Measurements from ENCODE around the gene TGFBR1.

The TGFBR1 gene

DNA sequence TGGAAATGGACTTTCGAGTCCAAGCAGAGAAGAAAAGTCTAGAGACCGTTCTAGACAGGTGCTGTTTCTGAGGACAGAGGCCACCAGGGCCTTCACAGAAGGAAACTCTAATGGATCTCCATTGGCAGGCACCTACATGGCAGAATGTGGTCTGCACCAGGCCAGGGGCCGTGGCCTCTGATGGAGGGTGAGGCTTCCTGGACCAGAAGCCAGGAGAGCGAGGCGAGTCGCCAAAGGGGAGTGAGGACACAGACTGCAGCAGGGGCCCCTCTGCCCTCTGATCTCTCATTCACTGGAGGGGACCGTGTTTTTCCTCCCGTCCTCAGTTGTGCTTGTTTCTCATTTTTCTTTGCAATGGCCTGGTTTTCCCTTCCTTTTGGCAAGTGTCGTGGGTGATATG, 75.7 kb downstream of the TGFBR1 start:
- no peak for DNase-seq (ENCODE audit: low read depth, low spot score)
- TF ChIP-seq, protein P1, sequence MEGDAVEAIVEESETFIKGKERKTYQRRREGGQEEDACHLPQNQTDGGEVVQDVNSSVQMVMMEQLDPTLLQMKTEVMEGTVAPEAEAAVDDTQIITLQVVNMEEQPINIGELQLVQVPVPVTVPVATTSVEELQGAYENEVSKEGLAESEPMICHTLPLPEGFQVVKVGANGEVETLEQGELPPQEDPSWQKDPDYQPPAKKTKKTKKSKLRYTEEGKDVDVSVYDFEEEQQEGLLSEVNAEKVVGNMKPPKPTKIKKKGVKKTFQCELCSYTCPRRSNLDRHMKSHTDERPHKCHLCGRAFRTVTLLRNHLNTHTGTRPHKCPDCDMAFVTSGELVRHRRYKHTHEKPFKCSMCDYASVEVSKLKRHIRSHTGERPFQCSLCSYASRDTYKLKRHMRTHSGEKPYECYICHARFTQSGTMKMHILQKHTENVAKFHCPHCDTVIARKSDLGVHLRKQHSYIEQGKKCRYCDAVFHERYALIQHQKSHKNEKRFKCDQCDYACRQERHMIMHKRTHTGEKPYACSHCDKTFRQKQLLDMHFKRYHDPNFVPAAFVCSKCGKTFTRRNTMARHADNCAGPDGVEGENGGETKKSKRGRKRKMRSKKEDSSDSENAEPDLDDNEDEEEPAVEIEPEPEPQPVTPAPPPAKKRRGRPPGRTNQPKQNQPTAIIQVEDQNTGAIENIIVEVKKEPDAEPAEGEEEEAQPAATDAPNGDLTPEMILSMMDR (IDR thresholded peaks at IDR 0.05; ENCODE audit: insufficient read depth, low read length, missing control alignments) = no peak
- ChIA-PET CTCF (interaction anchor here (1.3 kb wide), 1 partner anchor 331 kb away, joined by 3 read pairs; no protein-coding TSS in a partner anchor), POLR2A (no interaction called here)
- no peak overlapping the region for H3K4me3 ChIP-seq (ENCODE audit: low read depth, low read length)

DNA sequence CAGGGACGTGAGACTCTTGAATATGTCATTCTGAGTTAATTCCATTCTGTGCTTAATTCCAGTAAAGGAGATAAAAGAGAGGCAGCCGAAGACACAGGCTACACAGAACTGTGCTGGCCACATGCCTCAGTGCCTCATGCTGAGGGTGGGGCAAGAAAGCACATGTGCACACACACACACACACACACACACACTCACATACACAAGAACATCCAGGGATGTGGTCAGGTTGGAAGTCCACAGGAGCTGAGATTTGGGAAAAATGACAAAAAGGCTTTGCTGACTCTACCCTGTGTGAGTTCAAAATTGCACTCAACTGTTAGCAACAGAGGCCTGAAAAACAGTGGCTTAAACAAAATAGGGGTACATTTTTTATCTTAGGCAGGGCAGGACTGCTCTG, 76.3 kb downstream of the TGFBR1 start:
- no peak overlapping the region for H3K4me3 ChIP-seq (ENCODE audit: low read depth, low read length)
- ChIA-PET CTCF (interaction anchor here (0.7 to 1.5 kb wide), 4 partner anchors 10 to 1141 kb away, joined by 3 to 5 read pairs (median 4); no protein-coding TSS in a partner anchor), POLR2A (no interaction called here)
- TF ChIP-seq, protein P1 (IDR thresholded peaks at IDR 0.05; ENCODE audit: insufficient read depth, low read length, missing control alignments) = no peak
- DNase-seq (ENCODE audit: low read depth, low spot score) = no peak

DNA sequence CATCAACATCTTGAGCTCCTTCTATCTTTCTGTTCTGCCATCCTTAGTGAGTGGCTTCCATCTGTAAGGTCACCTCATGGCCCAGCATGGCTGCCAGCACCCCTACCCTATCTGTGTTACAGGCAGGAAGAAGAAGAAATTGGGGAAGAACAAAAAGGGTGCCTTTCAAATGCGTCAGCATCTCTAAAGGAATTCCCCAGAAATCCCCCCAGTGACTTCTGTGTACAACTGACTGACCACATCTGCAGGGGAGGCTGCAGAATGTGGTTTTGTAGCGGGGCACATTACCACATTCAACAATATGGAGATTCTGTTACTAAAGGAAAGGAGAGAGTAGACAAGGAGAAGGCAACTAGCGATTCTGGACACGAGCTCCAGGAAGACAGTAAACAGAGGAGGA, 76.7 kb downstream of the TGFBR1 start:
- ChIA-PET CTCF (interaction anchor here (0.6 to 1.5 kb wide), 6 partner anchors 10 to 1140 kb away, joined by 3 to 5 read pairs (median 4); no protein-coding TSS in a partner anchor), POLR2A (no interaction called here)
- DNase-seq (ENCODE audit: low read depth, low spot score) = no peak

DNA sequence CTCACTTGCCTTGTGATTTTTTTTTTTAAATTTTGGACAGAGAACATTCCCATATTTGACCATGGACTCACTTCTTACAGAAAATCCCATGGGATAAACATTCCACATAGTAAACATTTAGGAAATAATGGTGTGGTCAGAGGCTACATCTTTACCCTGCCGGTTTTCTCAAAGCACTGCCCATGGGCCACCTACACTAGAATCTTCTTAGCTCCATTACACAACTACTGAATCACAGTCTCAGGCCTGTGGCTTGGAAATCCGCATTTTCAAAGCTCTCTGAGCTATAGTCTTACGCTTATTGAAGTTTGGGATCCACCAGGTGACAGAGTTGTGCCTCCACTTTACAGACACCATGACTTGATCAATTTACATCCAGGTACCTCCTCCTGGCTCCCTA, 77.4 kb downstream of the TGFBR1 start:
- CTCF ChIA-PET = interaction anchor here (0.6 to 8.0 kb wide), 10 partner anchors 8 to 1140 kb away, joined by 3 to 90 read pairs (median 3); no protein-coding TSS in a partner anchor
- POLR2A ChIA-PET = interaction anchor here (0.9 kb wide), 1 partner anchor 39 kb away, joined by 3 read pairs; the partner anchor contains the start of genes ALG2 and SEC61B
- no peak overlapping the region for H3K4me3 ChIP-seq (ENCODE audit: low read depth, low read length)
- TF ChIP-seq, protein P1 (IDR thresholded peaks at IDR 0.05; ENCODE audit: insufficient read depth, low read length, missing control alignments) = no peak
- no peak for DNase-seq (ENCODE audit: low read depth, low spot score)

More for the DNA sequence above, 76.7 kb downstream of the TGFBR1 start:
- TF ChIP-seq, protein P1 (IDR thresholded peaks at IDR 0.05; ENCODE audit: insufficient read depth, low read length, missing control alignments) = no peak
- H3K4me3 ChIP-seq (ENCODE audit: low read depth, low read length) = no peak overlapping the region

DNA sequence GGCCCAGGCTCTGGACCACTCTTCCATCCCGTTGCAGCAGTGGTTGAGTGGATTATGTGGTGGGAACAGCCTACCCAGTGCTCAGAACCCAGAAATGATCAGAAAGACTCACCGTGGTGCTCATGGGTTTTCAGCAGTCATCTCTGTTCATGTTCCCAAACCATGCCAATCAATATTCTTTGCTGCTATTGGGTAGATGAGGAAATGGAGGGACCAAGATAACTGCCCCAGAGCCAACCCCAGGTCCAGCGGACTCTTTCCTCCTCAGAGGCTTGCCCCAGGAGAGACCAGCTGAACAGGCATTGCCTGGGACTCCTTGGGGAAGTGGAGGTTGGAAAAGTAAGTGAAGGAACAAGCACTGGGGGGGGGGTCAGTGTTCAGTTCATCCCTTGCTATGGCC, 78.7 kb downstream of the TGFBR1 start:
- DNase-seq (ENCODE audit: low read depth, low spot score) = no peak
- ChIA-PET POLR2A (no interaction called here), CTCF (interaction anchor here (0.6 to 8.0 kb wide), 14 partner anchors 8 to 1141 kb away, joined by 3 to 90 read pairs (median 4); no protein-coding TSS in a partner anchor)

DNA sequence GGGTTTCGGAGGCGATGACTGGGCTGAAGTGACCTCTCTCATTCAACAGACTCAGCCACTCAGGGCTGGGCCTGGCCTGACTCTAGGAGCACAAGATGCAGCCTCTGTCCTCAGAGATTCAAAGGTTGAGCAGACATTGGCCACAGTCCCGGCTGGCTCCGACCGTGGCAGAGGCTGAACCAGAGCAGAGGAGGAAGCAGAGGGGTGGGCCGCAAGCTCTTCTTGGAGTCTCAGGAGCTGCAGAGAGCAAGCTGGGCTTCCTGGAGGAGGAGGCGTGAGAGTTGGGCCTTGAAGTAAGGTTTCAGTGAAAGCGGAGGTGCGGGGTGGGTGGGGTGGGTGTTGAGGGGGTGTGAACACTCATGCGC, 79.2 kb downstream of the TGFBR1 start:
- no peak for DNase-seq (ENCODE audit: low read depth, low spot score)
- ChIA-PET CTCF (interaction anchor here (0.6 to 8.0 kb wide), 47 partner anchors 9 to 1418 kb away, joined by 3 to 90 read pairs (median 5); partner anchors contain the start of genes ALG2 and SEC61B), POLR2A (no interaction called here)
- TF ChIP-seq, protein P1 (IDR thresholded peaks at IDR 0.05; ENCODE audit: insufficient read depth, low read length, missing control alignments) = no peak
- no peak overlapping the region for H3K4me3 ChIP-seq (ENCODE audit: low read depth, low read length)

More for the DNA sequence above, 78.7 kb downstream of the TGFBR1 start:
- TF ChIP-seq, protein P1 (IDR thresholded peaks at IDR 0.05; ENCODE audit: insufficient read depth, low read length, missing control alignments) = no peak
- no peak overlapping the region for H3K4me3 ChIP-seq (ENCODE audit: low read depth, low read length)
